ENCODE results near the gene GXYLT2. TPM values are rescaled to one million over a fixed set of nuclear protein-coding genes. Genes with fewer than 3 reads are reported as not detected.

Gene GXYLT2
- total RNA-seq, 4 donors from 2014 or later: 0.31 to 0.94 (median 0.38) TPM; not detected in 1

DNA sequence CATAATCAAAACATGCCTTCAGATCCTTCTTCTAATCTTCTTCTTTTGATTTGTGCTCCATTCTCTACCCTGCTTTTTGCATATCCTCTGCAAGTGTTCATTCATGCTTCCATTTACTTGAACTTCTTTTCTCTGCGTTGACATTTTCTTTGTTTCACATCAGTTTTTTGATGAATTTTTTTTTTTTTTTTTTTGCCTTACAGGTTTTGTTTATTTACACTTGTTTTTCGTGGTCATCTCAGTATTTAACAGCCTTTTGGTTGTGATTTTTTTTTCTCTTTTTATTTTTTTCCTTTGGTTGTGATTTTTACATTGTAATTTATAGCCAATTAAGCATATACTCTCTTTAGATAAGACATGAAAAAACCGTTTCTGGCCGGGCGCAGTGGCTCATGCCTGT is 27.8 kb upstream of the GXYLT2 start:
- intact Hi-C loops (cut with DNase I; ENCODE audit: low total_unique reads) (no loop called here), in situ Hi-C loops (cut with MboI; ENCODE audit: low sequenced_read_pairs in 4 of 4) (loop anchor here in 1 of 4 donors (25.0 kb wide), 1 partner anchor 202 kb away; the partner anchor contains the start of gene EBLN2)

GRCh38 chr3:72860846-72861245 is 27.0 kb upstream of the GXYLT2 start:
- intact Hi-C loops (cut with DNase I; ENCODE audit: low total_unique reads): no loop called here

More for the DNA sequence above, 27.8 kb upstream of the GXYLT2 start:
- H3K27ac ChIP-seq: no peak overlapping the region
- H3K36me3 ChIP-seq: no peaks in the 10 kb centered on the region
- no peaks in the 10 kb centered on the region for H3K9me3 ChIP-seq
- no peaks in the 10 kb centered on the region for H3K4me1 ChIP-seq
- ATAC-seq: no peak
- H3K4me3 ChIP-seq: no peak overlapping the region
- no peak for TF ChIP-seq POLR2A (IDR thresholded peaks at IDR 0.05)
- no peak for TF ChIP-seq CTCF (IDR thresholded peaks at IDR 0.05 in 4 of 5, conservative IDR thresholded peaks at IDR 0.05 in 1 of 5)
- no peaks in the 10 kb centered on the region for H3K27me3 ChIP-seq
- no peak for DNase-seq

GRCh38 chr3:72862314-72863090 is 25.3 kb upstream of the GXYLT2 start:
- ATAC-seq: no peak
- no peaks in the 10 kb centered on the region for H3K9me3 ChIP-seq
- in situ Hi-C loops (cut with MboI; ENCODE audit: low sequenced_read_pairs in 4 of 4): loop anchor here in 1 of 4 donors (25.0 kb wide), 1 partner anchor 200 kb away; the partner anchor contains the start of gene EBLN2
- TF ChIP-seq CTCF (IDR thresholded peaks at IDR 0.05 in 4 of 5, conservative IDR thresholded peaks at IDR 0.05 in 1 of 5) (no peak), POLR2A (IDR thresholded peaks at IDR 0.05) (no peak)
- no peaks in the 10 kb centered on the region for H3K27me3 ChIP-seq
- H3K36me3 ChIP-seq: no peaks in the 10 kb centered on the region
- H3K27ac ChIP-seq: no peak overlapping the region
- H3K4me1 ChIP-seq: no peaks in the 10 kb centered on the region
- intact Hi-C loops (cut with DNase I; ENCODE audit: low total_unique reads): no loop called here
- no peak overlapping the region for H3K4me3 ChIP-seq
- DNase-seq: no peak

More at GRCh38 chr3:72860846-72861245, 27.0 kb upstream of the GXYLT2 start:
- Histone ChIP-seq H3K9me3 (no peaks in the 10 kb centered on the region), H3K4me1 (no peaks in the 10 kb centered on the region), H3K4me3 (no peak overlapping the region), H3K27ac (no peak overlapping the region), H3K27me3 (no peaks in the 10 kb centered on the region), H3K36me3 (no peaks in the 10 kb centered on the region)
- DNase-seq: no peak
- in situ Hi-C loops (cut with MboI; ENCODE audit: low sequenced_read_pairs in 4 of 4): loop anchor here in 1 of 4 donors (25.0 kb wide), 1 partner anchor 201 kb away; the partner anchor contains the start of gene EBLN2
- ATAC-seq: no peak
- TF ChIP-seq POLR2A (IDR thresholded peaks at IDR 0.05): no peak
- TF ChIP-seq CTCF (IDR thresholded peaks at IDR 0.05 in 4 of 5, conservative IDR thresholded peaks at IDR 0.05 in 1 of 5): no peak

DNA sequence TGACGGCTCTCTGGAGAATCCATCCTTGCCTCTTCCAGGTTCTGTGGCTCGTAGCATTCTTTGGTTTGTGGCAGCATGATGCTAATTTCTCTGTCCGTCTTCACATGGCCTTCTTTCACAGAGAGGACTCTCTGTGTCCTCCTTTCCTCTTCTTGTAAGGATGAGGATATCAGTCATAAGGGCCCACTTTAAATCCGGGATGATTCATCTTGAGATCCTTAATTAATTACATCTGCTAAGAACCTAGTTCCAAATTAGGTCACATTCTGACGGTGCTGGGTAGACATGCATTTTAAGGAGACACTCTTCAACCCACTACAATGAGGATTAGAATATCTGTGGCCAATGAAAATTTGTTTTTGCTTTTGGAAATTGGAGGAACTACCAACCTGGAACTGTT is 15.7 kb upstream of the GXYLT2 start:
- Histone ChIP-seq H3K27me3 (no peaks in the 10 kb centered on the region), H3K36me3 (no peaks in the 10 kb centered on the region), H3K27ac (no peak overlapping the region), H3K4me1 (no peaks in the 10 kb centered on the region), H3K4me3 (no peak overlapping the region), H3K9me3 (no peaks in the 10 kb centered on the region)
- in situ Hi-C loops (cut with MboI; ENCODE audit: low sequenced_read_pairs in 4 of 4): loop anchor here in 1 of 4 donors (25.0 kb wide), 1 partner anchor 190 kb away; the partner anchor contains the start of gene EBLN2
- no peak for TF ChIP-seq CTCF (IDR thresholded peaks at IDR 0.05 in 4 of 5, conservative IDR thresholded peaks at IDR 0.05 in 1 of 5)
- no peak for TF ChIP-seq POLR2A (IDR thresholded peaks at IDR 0.05)
- DNase-seq: no peak
- ATAC-seq: no peak
- intact Hi-C loops (cut with DNase I; ENCODE audit: low total_unique reads): no loop called here
